ENCODE results near the gene LGR5.

DNA sequence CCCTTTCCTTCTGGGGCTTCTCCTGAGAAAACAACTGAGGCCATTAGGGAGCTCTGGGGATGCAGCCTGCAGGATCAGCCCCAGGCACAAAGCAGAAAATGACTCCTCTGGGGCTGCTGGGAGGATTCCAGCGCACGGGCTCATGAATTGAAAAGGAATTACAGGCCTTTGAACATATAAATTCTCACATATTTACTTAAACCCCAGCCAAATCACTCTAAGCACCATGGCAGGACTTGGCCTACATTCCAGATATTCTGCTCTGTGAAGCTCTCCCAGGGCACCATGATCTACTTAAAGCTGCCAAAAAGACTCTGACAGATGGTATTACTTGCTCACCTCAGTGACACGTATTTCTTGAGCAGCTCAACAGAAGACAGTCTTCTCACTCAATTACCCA, 136.9 kb downstream of the LGR5 start:
- TF ChIP-seq, protein P1, sequence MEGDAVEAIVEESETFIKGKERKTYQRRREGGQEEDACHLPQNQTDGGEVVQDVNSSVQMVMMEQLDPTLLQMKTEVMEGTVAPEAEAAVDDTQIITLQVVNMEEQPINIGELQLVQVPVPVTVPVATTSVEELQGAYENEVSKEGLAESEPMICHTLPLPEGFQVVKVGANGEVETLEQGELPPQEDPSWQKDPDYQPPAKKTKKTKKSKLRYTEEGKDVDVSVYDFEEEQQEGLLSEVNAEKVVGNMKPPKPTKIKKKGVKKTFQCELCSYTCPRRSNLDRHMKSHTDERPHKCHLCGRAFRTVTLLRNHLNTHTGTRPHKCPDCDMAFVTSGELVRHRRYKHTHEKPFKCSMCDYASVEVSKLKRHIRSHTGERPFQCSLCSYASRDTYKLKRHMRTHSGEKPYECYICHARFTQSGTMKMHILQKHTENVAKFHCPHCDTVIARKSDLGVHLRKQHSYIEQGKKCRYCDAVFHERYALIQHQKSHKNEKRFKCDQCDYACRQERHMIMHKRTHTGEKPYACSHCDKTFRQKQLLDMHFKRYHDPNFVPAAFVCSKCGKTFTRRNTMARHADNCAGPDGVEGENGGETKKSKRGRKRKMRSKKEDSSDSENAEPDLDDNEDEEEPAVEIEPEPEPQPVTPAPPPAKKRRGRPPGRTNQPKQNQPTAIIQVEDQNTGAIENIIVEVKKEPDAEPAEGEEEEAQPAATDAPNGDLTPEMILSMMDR (conservative IDR thresholded peaks at IDR 0.05; ENCODE audit: low read depth, low read length) = no peak
- TF ChIP-seq MAFK (IDR thresholded peaks at IDR 0.05; ENCODE audit: low read depth, low read length) (no peak), POLR2A (IDR thresholded peaks at IDR 0.05; ENCODE audit: low read depth, low read length) (no peak)

All from IMR-90 (cell line).